GM19043 (cell line): ENCODE data around the gene ARHGAP42.
A peak's percentile ranks its signal among the peaks of the same experiment; 100 is the strongest.

Source experiments
- ATAC-seq: cut with Tn5 transposase; IDR thresholded peaks from one replicate; pipeline ENCODE4 v1.9.1; 2021; ENCODE audit warnings: low read depth; ENCODE audit not compliant: unreplicated experiment

The ARHGAP42 gene

GRCh38 chr11:100827934-100828661 is 141.0 kb downstream of the ARHGAP42 start:
- ATAC-seq: no peak

GRCh38 chr11:100830274-100830673 is 143.2 kb downstream of the ARHGAP42 start:
- ATAC-seq: no peak

- no peak for ATAC-seq
These were observed 144.1 kb downstream of the ARHGAP42 start for GRCh38 chr11:100830978-100831732.

GRCh38 chr11:100831929-100832494 is 144.9 kb downstream of the ARHGAP42 start:
- ATAC-seq: no peak

GRCh38 chr11:100832829-100833228 is 145.7 kb downstream of the ARHGAP42 start:
- ATAC-seq: no peak

GRCh38 chr11:100833276-100833675 is 146.2 kb downstream of the ARHGAP42 start:
- no peak for ATAC-seq

- no peak for ATAC-seq
These were observed 148.8 kb downstream of the ARHGAP42 start for GRCh38 chr11:100835854-100836253.

GRCh38 chr11:100837311-100837710 is 150.2 kb downstream of the ARHGAP42 start:
- no peak for ATAC-seq

- no peak for ATAC-seq
These were observed 154.8 kb downstream of the ARHGAP42 start for GRCh38 chr11:100841711-100842407.

GRCh38 chr11:100847696-100848216 is 160.7 kb downstream of the ARHGAP42 start:
- ATAC-seq: no peak

- ATAC-seq: no peak
These were observed 162.2 kb downstream of the ARHGAP42 start for GRCh38 chr11:100849009-100849900.

- no peak for ATAC-seq
These were observed 162.8 kb downstream of the ARHGAP42 start for GRCh38 chr11:100849901-100850235.

GRCh38 chr11:100851147-100851546 is 164.1 kb downstream of the ARHGAP42 start:
- no peak for ATAC-seq

GRCh38 chr11:100851584-100852152 is 164.6 kb downstream of the ARHGAP42 start:
- ATAC-seq: no peak

- peak; percentile 65 for ATAC-seq
These were observed 168.5 kb downstream of the ARHGAP42 start for GRCh38 chr11:100855466-100856067.

- ATAC-seq: no peak
These were observed 170.3 kb downstream of the ARHGAP42 start for GRCh38 chr11:100857236-100858005.

- ATAC-seq: no peak
These were observed 173.4 kb downstream of the ARHGAP42 start for GRCh38 chr11:100860318-100861155.

GRCh38 chr11:100861212-100861611 is 174.1 kb downstream of the ARHGAP42 start:
- no peak for ATAC-seq
